CD14-positive monocyte (primary cell): ENCODE results near the gene RANBP17. TPM values are rescaled to one million over a fixed set of nuclear protein-coding genes. Genes with fewer than 3 reads are reported as not detected.
A peak's percentile ranks its signal among the peaks of the same experiment; 100 is the strongest.

Experiments
- DNase-seq, 3 donors: peaks; one replicate each; pipeline ENCODE4 v3.0.0-alpha.2; 2011 to 2022
- H2AFZ ChIP-seq: 2 replicates; pipeline ENCODE4 v1.6.0; 2012; ENCODE audit warnings: mild to moderate bottlenecking, low read depth, low read length, inconsistent platforms; ENCODE audit not compliant: insufficient read depth, poor library complexity, severe bottlenecking
- H3K27ac ChIP-seq, 2 donors: 1 replicate in 1 of 2; 2 replicates in 1 of 2; pipeline ENCODE4 v1.5.1; 2012 to 2013; ENCODE audit warnings: low read length in 2 of 2, control low read depth in 1 of 2, inconsistent platforms in 1 of 2, low read depth in 1 of 2, mild to moderate bottlenecking in 1 of 2
- H3K27me3 ChIP-seq, 2 donors: one replicate each; pipeline versions ENCODE4 v1.6.0 to v1.6.1; 2011 to 2013; ENCODE audit warnings: low read length in 2 of 2; ENCODE audit not compliant: control insufficient read depth in 2 of 2, insufficient read depth in 2 of 2
- H3K36me3 ChIP-seq, 2 donors: replicated peaks in 1 of 2; 1 replicate in 1 of 2; 2 replicates in 1 of 2; pipeline versions ENCODE4 v1.5.1 to v1.6.1; 2012 to 2013; ENCODE audit warnings: low read length in 2 of 2, control low read depth in 1 of 2, inconsistent platforms in 1 of 2, mild to moderate bottlenecking in 1 of 2; ENCODE audit not compliant: insufficient read depth in 2 of 2, control insufficient read depth in 1 of 2
- H3K4me1 ChIP-seq, 2 donors: 1 replicate in 1 of 2; 2 replicates in 1 of 2; pipeline versions ENCODE4 v1.5.1 to v1.6.1; 2012 to 2013; ENCODE audit warnings: low read length in 2 of 2, control low read depth in 1 of 2, inconsistent platforms in 1 of 2, mild to moderate bottlenecking in 1 of 2, moderate library complexity in 1 of 2; ENCODE audit not compliant: insufficient read depth in 2 of 2, control insufficient read depth in 1 of 2
- H3K4me2 ChIP-seq: replicated peaks from 2 replicates; pipeline ENCODE3; 2012; ENCODE audit warnings: low read length, moderate library complexity, mild to moderate bottlenecking; ENCODE audit not compliant: poor library complexity, severe bottlenecking; ENCODE audit errors: extremely low read depth
- H3K4me3 ChIP-seq, 3 experiments: fragments of 200-600 bp in 1 of 3; sonication (generic) in 1 of 3; replicated peaks in 1 of 3; 1 replicate in 2 of 3; 2 replicates in 1 of 3; pipeline ENCODE4 v1.5.1; 2011 to 2013; ENCODE audit warnings: low read length in 3 of 3, mild to moderate bottlenecking in 3 of 3, control low read depth in 2 of 3, low read depth in 2 of 3, inconsistent platforms in 1 of 3, moderate library complexity in 1 of 3
- H3K79me2 ChIP-seq: 2 replicates; pipeline ENCODE4 v1.6.0; 2012; ENCODE audit warnings: mild to moderate bottlenecking, control low read depth, inconsistent platforms, low read length, moderate library complexity; ENCODE audit not compliant: insufficient read depth
- H3K9ac ChIP-seq: 2 replicates; pipeline ENCODE4 v1.6.0; 2017; ENCODE audit warnings: low read length, mild to moderate bottlenecking; ENCODE audit not compliant: insufficient read depth, poor library complexity, severe bottlenecking
- H3K9me3 ChIP-seq, 2 donors: replicated peaks in 1 of 2; 1 replicate in 1 of 2; 2 replicates in 1 of 2; pipeline versions ENCODE4 v1.5.1 to v1.6.1; 2012 to 2013; ENCODE audit warnings: low read length in 2 of 2, control low read depth in 1 of 2; ENCODE audit not compliant: control insufficient read depth in 1 of 2, insufficient read depth in 1 of 2
- H4K20me1 ChIP-seq: 2 replicates; pipeline ENCODE4 v1.6.0; 2012; ENCODE audit warnings: mild to moderate bottlenecking, low read length, control low read depth, moderate library complexity; ENCODE audit not compliant: insufficient read depth
- H3K27ac Mint-ChIP-seq, 7 donors: one replicate each; pipeline ENCODE4 v1.8.0; 2020; ENCODE audit warnings: mild to moderate bottlenecking in 7 of 7, mixed read lengths in 7 of 7, moderate library complexity in 6 of 7, inconsistent platforms in 2 of 7
- H3K27me3 Mint-ChIP-seq, 3 donors: one replicate each; pipeline ENCODE4 v1.8.0; 2021 to 2022; ENCODE audit warnings: low read depth in 3 of 3, mild to moderate bottlenecking in 3 of 3, mixed read lengths in 3 of 3, moderate library complexity in 3 of 3, inconsistent platforms in 1 of 3
- H3K36me3 Mint-ChIP-seq, 2 donors: one replicate each; pipeline ENCODE4 v1.8.0; 2020; ENCODE audit warnings: mixed read lengths in 2 of 2, inconsistent platforms in 1 of 2, mild to moderate bottlenecking in 1 of 2
- H3K4me1 Mint-ChIP-seq: one replicate; pipeline ENCODE4 v1.8.0; 2020; ENCODE audit warnings: mild to moderate bottlenecking, mixed read lengths
- H3K4me3 Mint-ChIP-seq, 2 donors: one replicate each; pipeline ENCODE4 v1.8.0; 2020; ENCODE audit warnings: mild to moderate bottlenecking in 2 of 2, mixed read lengths in 2 of 2, moderate library complexity in 1 of 2
- H3K9me3 Mint-ChIP-seq, 7 donors: one replicate each; pipeline ENCODE4 v1.8.0; 2020 to 2022; ENCODE audit warnings: mixed read lengths in 7 of 7, mild to moderate bottlenecking in 6 of 7, moderate library complexity in 6 of 7, inconsistent platforms in 2 of 7
- WGBS: methylation state at CpG from one replicate; pipeline ENCODE4 v1.1.5; 2013; ENCODE audit warnings: missing lambda C conversion rate; ENCODE audit not compliant: insufficient coverage; 5-methylcytosine and 5-hydroxymethylcytosine counted together
- intact Hi-C, 2 donors: fragments of 100-400 bp; cut with micrococcal nuclease; formaldehyde crosslinking; loops; one replicate each; pipeline versions ENCODE4 v1.15.0 to v1.15.1; 2023
- polyA plus RNA-seq, 3 donors: library from polyadenylated mRNA; depleted of rRNA in 1 of 3; unstranded in 2 of 3; stranded (reverse) in 1 of 3; fragments of 300-500 nt in 2 of 3; fragments of >200 nt in 1 of 3; fragmentation: Illumina TruSeq in 2 of 3; gene quantifications; 1 replicate in 2 of 3; 2 replicates in 1 of 3; pipeline ENCODE4 v1.2.3, GENCODE V29; 2012 to 2021
- TF ChIP-seq, protein P1 (sequence below): fragments of 200-600 bp; IDR thresholded peaks from one replicate; pipeline ENCODE4 v1.8.0; 2022; ENCODE audit warnings: antibody characterized with exemption, mild to moderate bottlenecking

Gene RANBP17
- polyA plus RNA-seq, 3 donors: 0.07 to 0.13 TPM; not detected in 1

DNA sequence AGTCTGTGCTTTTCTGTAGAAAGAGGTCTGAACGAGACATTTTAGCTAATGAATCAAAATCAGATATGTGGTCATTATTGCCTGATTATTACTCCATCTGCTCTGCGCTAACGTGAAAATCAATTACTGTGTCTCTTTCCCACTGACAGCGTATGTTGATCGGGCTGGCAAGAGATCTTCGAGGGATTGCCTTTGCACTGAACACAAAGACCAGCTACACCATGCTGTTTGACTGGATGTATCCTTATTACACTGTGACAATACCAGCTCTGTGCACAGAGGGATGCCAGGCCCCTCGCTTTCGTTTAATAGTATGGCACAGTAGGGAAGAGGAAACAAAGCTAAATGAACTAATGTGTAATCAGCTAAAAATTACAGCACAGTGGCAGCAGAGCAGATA lies 343.6 kb downstream of the RANBP17 start:
- DNase-seq: no peak
- 97% methylated on average over 6 of the region's 8 CpGs for WGBS
- Histone ChIP-seq H4K20me1 (no peaks in the 10 kb centered on the region), H3K27me3 (no peaks in the 10 kb centered on the region), H3K9ac (no peak overlapping the region), H3K36me3 (no peaks in the 10 kb centered on the region), H3K79me2 (no peaks in the 10 kb centered on the region), H3K9me3 (no peaks in the 10 kb centered on the region), H2AFZ (no peak overlapping the region), H3K4me2 (no peak overlapping the region), H3K27ac (no peak overlapping the region), H3K4me3 (no peak overlapping the region), H3K4me1 (no peaks in the 10 kb centered on the region)
- no peaks in the 10 kb centered on the region for H3K4me1 Mint-ChIP-seq
- H3K9me3 Mint-ChIP-seq: no peaks in the 10 kb centered on the region
- no peaks in the 10 kb centered on the region for H3K36me3 Mint-ChIP-seq
- H3K4me3 Mint-ChIP-seq: no peak overlapping the region
- intact Hi-C loops: no loop called here
- no peaks in the 10 kb centered on the region for H3K27me3 Mint-ChIP-seq
- TF ChIP-seq, protein P1, sequence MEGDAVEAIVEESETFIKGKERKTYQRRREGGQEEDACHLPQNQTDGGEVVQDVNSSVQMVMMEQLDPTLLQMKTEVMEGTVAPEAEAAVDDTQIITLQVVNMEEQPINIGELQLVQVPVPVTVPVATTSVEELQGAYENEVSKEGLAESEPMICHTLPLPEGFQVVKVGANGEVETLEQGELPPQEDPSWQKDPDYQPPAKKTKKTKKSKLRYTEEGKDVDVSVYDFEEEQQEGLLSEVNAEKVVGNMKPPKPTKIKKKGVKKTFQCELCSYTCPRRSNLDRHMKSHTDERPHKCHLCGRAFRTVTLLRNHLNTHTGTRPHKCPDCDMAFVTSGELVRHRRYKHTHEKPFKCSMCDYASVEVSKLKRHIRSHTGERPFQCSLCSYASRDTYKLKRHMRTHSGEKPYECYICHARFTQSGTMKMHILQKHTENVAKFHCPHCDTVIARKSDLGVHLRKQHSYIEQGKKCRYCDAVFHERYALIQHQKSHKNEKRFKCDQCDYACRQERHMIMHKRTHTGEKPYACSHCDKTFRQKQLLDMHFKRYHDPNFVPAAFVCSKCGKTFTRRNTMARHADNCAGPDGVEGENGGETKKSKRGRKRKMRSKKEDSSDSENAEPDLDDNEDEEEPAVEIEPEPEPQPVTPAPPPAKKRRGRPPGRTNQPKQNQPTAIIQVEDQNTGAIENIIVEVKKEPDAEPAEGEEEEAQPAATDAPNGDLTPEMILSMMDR: no peak
- no peak overlapping the region for H3K27ac Mint-ChIP-seq

DNA sequence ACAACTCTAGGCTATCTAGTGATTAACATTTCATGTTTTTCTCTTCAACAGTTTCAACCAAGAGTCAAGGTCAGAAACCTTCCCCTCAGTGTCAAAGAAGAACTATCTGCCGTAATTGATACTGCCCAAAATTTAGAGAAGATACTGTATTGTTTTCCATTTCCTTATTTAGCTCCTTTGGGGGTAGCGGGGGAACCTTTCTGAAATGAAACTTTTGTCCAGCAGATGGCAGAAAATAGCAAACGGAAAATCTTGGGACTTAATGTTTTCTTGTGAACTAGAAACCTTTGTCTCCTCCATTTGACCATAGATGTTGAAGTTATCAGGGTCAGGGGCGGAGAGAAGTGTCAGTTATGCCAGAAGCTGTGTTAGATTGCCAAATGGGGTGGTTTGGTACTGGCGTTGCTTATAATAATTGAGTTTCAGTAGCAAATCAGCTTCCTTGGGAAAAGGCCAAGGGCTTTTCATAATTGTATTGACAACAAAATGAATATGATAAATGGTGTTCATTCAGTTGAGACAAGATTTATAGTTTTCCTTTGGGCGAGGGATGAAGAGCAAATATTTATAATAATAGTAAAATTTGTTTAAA lies 345.5 kb downstream of the RANBP17 start:
- no peak overlapping the region for H2AFZ ChIP-seq
- Mint-ChIP-seq H3K36me3 (no peaks in the 10 kb centered on the region), H3K4me3 (no peak overlapping the region), H3K27me3 (no peaks in the 10 kb centered on the region), H3K4me1 (no peaks in the 10 kb centered on the region), H3K9me3 (no peaks in the 10 kb centered on the region), H3K27ac (no peak overlapping the region)
- H3K4me1 ChIP-seq: no peaks in the 10 kb centered on the region
- peak; percentile 1 to 11 (median 7) for DNase-seq
- intact Hi-C loops: no loop called here
- H3K27me3 ChIP-seq: no peaks in the 10 kb centered on the region
- TF ChIP-seq, protein P1: peak; percentile 60
- no peaks in the 10 kb centered on the region for H3K79me2 ChIP-seq
- H3K27ac ChIP-seq: no peak overlapping the region
- H3K4me2 ChIP-seq: no peak overlapping the region
- no CpG with 5 or more reads among the region's 6 CpGs for WGBS
- H3K4me3 ChIP-seq: no peak overlapping the region
- H3K9me3 ChIP-seq: no peaks in the 10 kb centered on the region
- no peaks in the 10 kb centered on the region for H3K36me3 ChIP-seq
- H3K9ac ChIP-seq: no peak overlapping the region
- H4K20me1 ChIP-seq: no peaks in the 10 kb centered on the region
